ENCODE data around the gene PIGT. TPM values are rescaled to one million over a fixed set of nuclear protein-coding genes. Genes with fewer than 3 reads are reported as not detected.

Gene PIGT
- total and polyA plus RNA-seq, 2 of the 4 experiments (the other 2 are of a cell fraction), result 31.2 to 145 TPM

GRCh38 chr20:45461225-45461624 is 45.3 kb downstream of the PIGT start (continued):
- no peak for TF ChIP-seq RFX5 (IDR thresholded peaks at IDR 0.05; ENCODE audit: low read depth, low read length)

- H3K9me3 ChIP-seq (ENCODE audit: control insufficient read depth, insufficient read depth, low read length), result no peaks in the 10 kb centered on the region
- no peak overlapping the region for H2BK120ac ChIP-seq (ENCODE audit: low read depth, low read length)
- H4K20me1 ChIP-seq (ENCODE audit: insufficient read depth, low read length), result no peaks in the 10 kb centered on the region
- no peaks in the 10 kb centered on the region for H3K9me1 ChIP-seq (ENCODE audit: insufficient read depth, low read length)
- H3K23ac ChIP-seq (ENCODE audit: low read depth, low read length), result no peak overlapping the region
- in situ Hi-C loops (cut with MboI; ENCODE audit: low sequenced_read_pairs), result no loop called here
- no peak overlapping the region for H2BK5ac ChIP-seq (ENCODE audit: low read depth, low read length, poor library complexity, severe bottlenecking)
- no peaks in the 10 kb centered on the region for H3K36me3 ChIP-seq (ENCODE audit: control insufficient read depth, insufficient read depth, low read length)
- POLR2A ChIA-PET (ENCODE audit: unreplicated experiment), result no interaction called here
- no peak overlapping the region for H2AK9ac ChIP-seq (replicated peaks; ENCODE audit: low read depth, low read length, poor library complexity)
- H3K9ac ChIP-seq (ENCODE audit: low read depth, low read length), result no peak overlapping the region
- H4K8ac ChIP-seq (ENCODE audit: low read depth in 2 of 2, low read length in 2 of 2), result no peak overlapping the region
- peaks cover 22% of the 10 kb centered on the region for H3K27me3 ChIP-seq (ENCODE audit: control insufficient read depth, insufficient read depth, low read length)
- dilution Hi-C loops (cut with HindIII; ENCODE audit: low sequenced_read_pairs, unreplicated experiment), result no loop called here
- H3K4ac ChIP-seq (ENCODE audit: low read depth, low read length), result no peak overlapping the region
- no peak overlapping the region for H3K14ac ChIP-seq (replicated peaks; ENCODE audit: low read depth, low read length)
- no peak overlapping the region for H2BK20ac ChIP-seq (ENCODE audit: low read depth, low read length)
- WGBS, 2 experiments (ENCODE audit: extremely low coverage in 2 of 2, insufficient read length in 1 of 2), result 75% methylated on average over 3 of the region's 6 CpGs; no CpG with 5 or more reads in 1 of the 2 experiments
- CTCF ChIA-PET, result no interaction called here
- H3K56ac ChIP-seq (ENCODE audit: extremely low read depth, insufficient read depth, low read length), result no peak overlapping the region
- no peak overlapping the region for H3K27ac ChIP-seq (ENCODE audit: insufficient read depth, low read length)
- H2AK5ac ChIP-seq (ENCODE audit: low read depth, low read length), result no peak overlapping the region
- H4K5ac ChIP-seq (ENCODE audit: low read depth, low read length), result no peak overlapping the region
- no peak overlapping the region for H2AFZ ChIP-seq (replicated peaks; ENCODE audit: low read length, poor library complexity)
- H3K4me2 ChIP-seq (ENCODE audit: low read depth, low read length), result no peak overlapping the region
- DNase-seq (no peak), ATAC-seq (ENCODE audit: low read depth) (no peak)
- H3K4me1 ChIP-seq (ENCODE audit: control insufficient read depth, insufficient read depth, low read length), result no peaks in the 10 kb centered on the region
- no peak overlapping the region for H2BK15ac ChIP-seq (ENCODE audit: low read depth, low read length)
- H3K79me1 ChIP-seq (ENCODE audit: low read depth in 1 of 2, low read length in 2 of 2), result no peaks in the 10 kb centered on the region
- H3K18ac ChIP-seq (ENCODE audit: low read depth, low read length), result no peak overlapping the region
- no TSS peak for BruUV-seq (replicated peaks)
- no peak overlapping the region for H3K4me3 ChIP-seq (ENCODE audit: insufficient read depth, low read depth, low read length)
- intact Hi-C loops (cut with micrococcal nuclease), result no loop called here
- no peak overlapping the region for H4K91ac ChIP-seq (ENCODE audit: insufficient read depth, low read depth, low read length)
- TF ChIP-seq BHLHE40 (IDR thresholded peaks at IDR 0.05; ENCODE audit: low read depth, low read length) (no peak), CTCF (conservative IDR thresholded peaks at IDR 0.05; ENCODE audit: low read depth, low read length) (no peak), ELK1 (IDR thresholded peaks at IDR 0.05; ENCODE audit: borderline replicate concordance, low read depth, low read length) (no peak), MAFK (IDR thresholded peaks at IDR 0.05; ENCODE audit: low read depth, low read length) (no peak), RCOR1 (IDR thresholded peaks at IDR 0.05; ENCODE audit: insufficient replicate concordance, low read length) (no peak), CEBPB (IDR thresholded peaks at IDR 0.05; ENCODE audit: low read depth, low read length) (no peak), CHD1 (IDR thresholded peaks at IDR 0.05; ENCODE audit: low read depth, low read length) (no peak), MXI1 (IDR thresholded peaks at IDR 0.05; ENCODE audit: borderline replicate concordance, low read depth, low read length) (no peak), FOS (IDR thresholded peaks at IDR 0.05; ENCODE audit: low read depth, low read length) (no peak), RAD21 (IDR thresholded peaks at IDR 0.05; ENCODE audit: low read length) (no peak), SMC3 (IDR thresholded peaks at IDR 0.05; ENCODE audit: low read depth, low read length) (no peak), POLR2A (IDR thresholded peaks at IDR 0.05; ENCODE audit: low read depth, low read length) (no peak), NFE2L2 (IDR thresholded peaks at IDR 0.05; ENCODE audit: low read depth, low read length) (no peak)
Observed at GRCh38 chr20:45462711-45463509, 47.0 kb downstream of the PIGT start.

All from IMR-90 (cell line).